K562 (cell line): ENCODE results near the gene CPTP. TPM values are rescaled to one million over a fixed set of nuclear protein-coding genes. Genes with fewer than 3 reads are reported as not detected.

Experiments used
- ARID1B ChIP-seq: fragments of 450-650 bp; IDR thresholded peaks from 2 replicates; pipeline ENCODE4 v1.6.1; 2016; ENCODE audit warnings: antibody characterized with exemption, mild to moderate bottlenecking, inconsistent platforms
- BHLHE40 ChIP-seq: IDR thresholded peaks from 2 replicates; pipeline ENCODE4 v1.6.1; 2011; ENCODE audit warnings: low read length, improper control_type of control experiment
- CAMTA2 ChIP-seq: fragments of 250-450 bp; sonication (Bioruptor Pico); conservative IDR thresholded peaks from 2 replicates; pipeline ENCODE4 v1.5.1; 2022
- CC2D1A ChIP-seq: fragments of 450-650 bp; IDR thresholded peaks from 2 replicates; pipeline ENCODE4 v1.6.1; 2017; ENCODE audit warnings: mild to moderate bottlenecking
- DPF2 ChIP-seq: fragments of 450-650 bp; IDR thresholded peaks from 2 replicates; pipeline ENCODE4 v1.6.1; 2016
- EP400 ChIP-seq: fragments of 450-650 bp; IDR thresholded peaks from 2 replicates; pipeline ENCODE4 v1.6.1; 2017; ENCODE audit warnings: antibody characterized with exemption, mild to moderate bottlenecking, moderate library complexity
- HNRNPLL ChIP-seq: fragments of 200-400 bp; formaldehyde crosslinking; IDR thresholded peaks from 2 replicates; pipeline ENCODE4 v1.6.1; 2017; ENCODE audit warnings: low read length, low read depth, mild to moderate bottlenecking; ENCODE audit not compliant: poor library complexity, severe bottlenecking
- JUND ChIP-seq, 2 experiments: IDR thresholded peaks; 2 replicates in 1 of 2; 3 replicates in 1 of 2; pipeline ENCODE4 v1.6.1; 2011; ENCODE audit warnings: borderline replicate concordance in 2 of 2, low read depth in 2 of 2, low read length in 2 of 2, improper control_type of control experiment in 1 of 2, missing biosample characterization in 1 of 2, missing genetic modification characterization in 1 of 2, missing genetic modification reagents in 1 of 2
- MCM7 ChIP-seq, 2 experiments: fragments of 450-650 bp; IDR thresholded peaks; 2 replicates each; pipeline ENCODE4 v1.6.1; 2016 to 2018
- POLR2H ChIP-seq: IDR thresholded peaks from 2 replicates; pipeline ENCODE4 v1.6.1; 2016; ENCODE audit warnings: missing genetic modification characterization, low read depth, mild to moderate bottlenecking, control low read depth, missing compliant biosample characterization, moderate library complexity
- RBM15 ChIP-seq: fragments of 200-400 bp; formaldehyde crosslinking; IDR thresholded peaks from 2 replicates; pipeline ENCODE4 v1.6.1; 2018; ENCODE audit warnings: mild to moderate bottlenecking, low read length, moderate library complexity; ENCODE audit not compliant: insufficient read depth
- SMAD1 ChIP-seq: fragments of 150-350 bp; IDR thresholded peaks from 2 replicates; pipeline ENCODE4 v1.6.1; 2014; ENCODE audit warnings: low read length, low read depth; ENCODE audit not compliant: partially characterized antibody
- SMAD4 ChIP-seq: fragments of 250-450 bp; sonication (Bioruptor Pico); conservative IDR thresholded peaks from 2 replicates; pipeline ENCODE4 v1.8.0; 2021; ENCODE audit warnings: inconsistent platforms, mild to moderate bottlenecking, moderate library complexity
- TGIF2 ChIP-seq: sonication (generic); formaldehyde crosslinking; IDR thresholded peaks from 2 replicates; pipeline ENCODE4 v1.8.1; 2022; ENCODE audit warnings: mild to moderate bottlenecking, missing genetic modification reagents, moderate library complexity
- TSC22D4 ChIP-seq: fragments of 450-650 bp; IDR thresholded peaks from 2 replicates; pipeline ENCODE4 v1.6.1; 2016; ENCODE audit warnings: missing genetic modification characterization, missing biosample characterization, control low read depth
- WHSC1 ChIP-seq: IDR thresholded peaks from one replicate; pipeline ENCODE4 v1.6.1; 2012; ENCODE audit warnings: low read length, control low read depth, inconsistent platforms
- ZEB2 ChIP-seq: fragments of 450-650 bp; IDR thresholded peaks from 2 replicates; pipeline ENCODE4 v1.6.1; 2016
- ZKSCAN3 ChIP-seq: fragments of 250-450 bp; sonication (Bioruptor Pico); IDR thresholded peaks from 2 replicates; pipeline ENCODE4 v1.4.0; 2020
- ZNF212 ChIP-seq: fragments of 450-650 bp; formaldehyde crosslinking; IDR thresholded peaks from 2 replicates; pipeline ENCODE4 v1.4.0; 2020; ENCODE audit warnings: mild to moderate bottlenecking
- ZNF347 ChIP-seq: fragments of 450-650 bp; formaldehyde crosslinking; IDR thresholded peaks from 2 replicates; pipeline ENCODE4 v1.4.0; 2020; ENCODE audit warnings: low read depth, mild to moderate bottlenecking, moderate library complexity
- ZNF583 ChIP-seq: fragments of 250-450 bp; sonication (Bioruptor Pico); IDR thresholded peaks from 2 replicates; pipeline ENCODE4 v1.4.0; 2020
- polyA plus RNA-seq, 8 experiments: library from polyadenylated mRNA; depleted of rRNA in 4 of 8; stranded (reverse) in 5 of 8; unstranded in 3 of 8; fragments of >200 nt; fragmentation: Nextera tagmentation in 2 of 8; fragmentation: Illumina TruSeq in 1 of 8; extraction: Ambion mirVana in 2 of 8; extraction: Trizol in 1 of 8; gene quantifications; 2 replicates each; pipeline versions ENCODE4 v1.2.1 to v1.2.3, GENCODE V29; 2011 to 2014; ENCODE audit warnings: inconsistent platforms in 1 of 8, missing spikeins in 1 of 8
- total RNA-seq, 7 experiments: library from RNA; depleted of rRNA in 6 of 7; stranded (reverse); fragments of >200 nt in 6 of 7; fragmentation: Illumina TruSeq in 2 of 7; extraction: Trizol in 2 of 7; gene quantifications; 2 replicates each; pipeline versions ENCODE4 v1.2.1 to v1.2.3, GENCODE V29; 2011 to 2021; ENCODE audit warnings: low replicate concordance in 1 of 7
- TF ChIP-seq, protein P1 (sequence below): fragments of 250-450 bp; sonication (Bioruptor Pico); IDR thresholded peaks from 2 replicates; pipeline ENCODE4 v1.8.0; 2021; ENCODE audit warnings: mild to moderate bottlenecking, moderate library complexity
- TF ChIP-seq, protein P2 (sequence below): fragments of 200-800 bp; sonication (Bioruptor generic); IDR thresholded peaks from 2 replicates; pipeline ENCODE4 v1.6.1; 2017; ENCODE audit warnings: missing genetic modification characterization, missing compliant biosample characterization
- TF ChIP-seq, protein P3 (sequence below): sonication (generic); formaldehyde crosslinking; IDR thresholded peaks from 2 replicates; pipeline ENCODE4 v1.8.1; 2023; ENCODE audit warnings: mild to moderate bottlenecking, missing genetic modification reagents, moderate library complexity
- TF ChIP-seq, protein P4 (sequence below), 2 experiments: IDR thresholded peaks; 2 replicates each; pipeline ENCODE4 v1.6.1; 2012; ENCODE audit warnings: improper control_type of control experiment in 2 of 2, low read depth in 2 of 2, low read length in 2 of 2, borderline replicate concordance in 1 of 2

The CPTP gene
- total and polyA plus RNA-seq, 9 of the 15 experiments (the other 6 are each of a cell fraction or from before 2014, with no cell fraction given): 0.11 to 25.8 (median 3.5) TPM

DNA sequence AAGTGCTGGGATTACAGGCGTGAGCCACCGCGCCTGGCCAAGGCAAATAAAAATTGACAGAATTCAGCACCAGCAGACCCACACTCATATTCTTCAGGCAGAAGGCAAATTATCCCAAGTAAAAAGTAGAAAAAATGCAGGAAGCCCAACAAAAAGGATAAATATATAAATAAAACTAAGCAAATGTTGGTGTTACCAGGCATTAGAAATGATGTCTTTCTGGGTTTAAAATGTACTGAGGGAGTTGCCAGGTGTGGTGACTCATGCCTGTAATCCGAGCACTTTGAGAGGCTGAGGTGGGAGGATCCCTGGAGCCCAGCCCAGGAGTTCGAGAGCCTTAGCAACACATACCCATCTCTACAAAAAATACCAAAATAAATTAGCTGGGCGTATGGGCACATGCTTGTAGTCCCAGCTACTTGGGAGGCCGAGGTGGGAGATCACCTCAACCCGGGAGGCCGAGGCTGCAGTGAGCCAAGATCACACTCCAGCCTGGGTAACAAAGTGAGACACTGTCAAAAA is 6.4 kb upstream of the CPTP start (continued):
- TF ChIP-seq JUND (IDR thresholded peaks at IDR 0.05; ENCODE audit: borderline replicate concordance, low read depth, low read length) (peak; percentile 98), JUND (tag; IDR thresholded peaks at IDR 0.05; ENCODE audit: borderline replicate concordance, low read depth, low read length) (peak; percentile 95), ZKSCAN3 (CRISPR knock-in tag) (no peak), SMAD4 (CRISPR knock-in tag) (0 out of 2 replicates have a peak, but pooled peaks have one; percentile 4), SMAD1 (no peak), ZNF347 (CRISPR knock-in tag) (no peak), DPF2 (peak; percentile 85), MCM7 (IDR thresholded peaks at IDR 0.05) (no peak), TGIF2 (no peak), BHLHE40 (0 out of 2 replicates have a peak, but pooled peaks have one; percentile 35), ARID1B (peak; percentile 72), ZEB2 (0 out of 2 replicates have a peak, but pooled peaks have one; percentile 35), HNRNPLL (no peak), CC2D1A (no peak), POLR2H (tag) (no peak; the same call in 1 of the 2 replicates), ZNF212 (CRISPR knock-in tag) (no peak), TSC22D4 (tag) (no peak), WHSC1 (no peak), ZNF583 (CRISPR knock-in tag) (no peak), CAMTA2 (CRISPR knock-in tag) (no peak), RBM15 (no peak), EP400 (no peak)
- TF ChIP-seq, protein P1, sequence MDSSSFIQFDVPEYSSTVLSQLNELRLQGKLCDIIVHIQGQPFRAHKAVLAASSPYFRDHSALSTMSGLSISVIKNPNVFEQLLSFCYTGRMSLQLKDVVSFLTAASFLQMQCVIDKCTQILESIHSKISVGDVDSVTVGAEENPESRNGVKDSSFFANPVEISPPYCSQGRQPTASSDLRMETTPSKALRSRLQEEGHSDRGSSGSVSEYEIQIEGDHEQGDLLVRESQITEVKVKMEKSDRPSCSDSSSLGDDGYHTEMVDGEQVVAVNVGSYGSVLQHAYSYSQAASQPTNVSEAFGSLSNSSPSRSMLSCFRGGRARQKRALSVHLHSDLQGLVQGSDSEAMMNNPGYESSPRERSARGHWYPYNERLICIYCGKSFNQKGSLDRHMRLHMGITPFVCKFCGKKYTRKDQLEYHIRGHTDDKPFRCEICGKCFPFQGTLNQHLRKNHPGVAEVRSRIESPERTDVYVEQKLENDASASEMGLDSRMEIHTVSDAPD (CRISPR knock-in tag): no peak
- TF ChIP-seq, protein P2, sequence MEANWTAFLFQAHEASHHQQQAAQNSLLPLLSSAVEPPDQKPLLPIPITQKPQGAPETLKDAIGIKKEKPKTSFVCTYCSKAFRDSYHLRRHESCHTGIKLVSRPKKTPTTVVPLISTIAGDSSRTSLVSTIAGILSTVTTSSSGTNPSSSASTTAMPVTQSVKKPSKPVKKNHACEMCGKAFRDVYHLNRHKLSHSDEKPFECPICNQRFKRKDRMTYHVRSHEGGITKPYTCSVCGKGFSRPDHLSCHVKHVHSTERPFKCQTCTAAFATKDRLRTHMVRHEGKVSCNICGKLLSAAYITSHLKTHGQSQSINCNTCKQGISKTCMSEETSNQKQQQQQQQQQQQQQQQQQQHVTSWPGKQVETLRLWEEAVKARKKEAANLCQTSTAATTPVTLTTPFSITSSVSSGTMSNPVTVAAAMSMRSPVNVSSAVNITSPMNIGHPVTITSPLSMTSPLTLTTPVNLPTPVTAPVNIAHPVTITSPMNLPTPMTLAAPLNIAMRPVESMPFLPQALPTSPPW (CRISPR knock-in tag): peak; percentile 28; the same call in 1 of the 2 replicates
- TF ChIP-seq, protein P3, sequence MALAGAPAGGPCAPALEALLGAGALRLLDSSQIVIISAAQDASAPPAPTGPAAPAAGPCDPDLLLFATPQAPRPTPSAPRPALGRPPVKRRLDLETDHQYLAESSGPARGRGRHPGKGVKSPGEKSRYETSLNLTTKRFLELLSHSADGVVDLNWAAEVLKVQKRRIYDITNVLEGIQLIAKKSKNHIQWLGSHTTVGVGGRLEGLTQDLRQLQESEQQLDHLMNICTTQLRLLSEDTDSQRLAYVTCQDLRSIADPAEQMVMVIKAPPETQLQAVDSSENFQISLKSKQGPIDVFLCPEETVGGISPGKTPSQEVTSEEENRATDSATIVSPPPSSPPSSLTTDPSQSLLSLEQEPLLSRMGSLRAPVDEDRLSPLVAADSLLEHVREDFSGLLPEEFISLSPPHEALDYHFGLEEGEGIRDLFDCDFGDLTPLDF (CRISPR knock-in tag): no peak
- TF ChIP-seq, protein P4, sequence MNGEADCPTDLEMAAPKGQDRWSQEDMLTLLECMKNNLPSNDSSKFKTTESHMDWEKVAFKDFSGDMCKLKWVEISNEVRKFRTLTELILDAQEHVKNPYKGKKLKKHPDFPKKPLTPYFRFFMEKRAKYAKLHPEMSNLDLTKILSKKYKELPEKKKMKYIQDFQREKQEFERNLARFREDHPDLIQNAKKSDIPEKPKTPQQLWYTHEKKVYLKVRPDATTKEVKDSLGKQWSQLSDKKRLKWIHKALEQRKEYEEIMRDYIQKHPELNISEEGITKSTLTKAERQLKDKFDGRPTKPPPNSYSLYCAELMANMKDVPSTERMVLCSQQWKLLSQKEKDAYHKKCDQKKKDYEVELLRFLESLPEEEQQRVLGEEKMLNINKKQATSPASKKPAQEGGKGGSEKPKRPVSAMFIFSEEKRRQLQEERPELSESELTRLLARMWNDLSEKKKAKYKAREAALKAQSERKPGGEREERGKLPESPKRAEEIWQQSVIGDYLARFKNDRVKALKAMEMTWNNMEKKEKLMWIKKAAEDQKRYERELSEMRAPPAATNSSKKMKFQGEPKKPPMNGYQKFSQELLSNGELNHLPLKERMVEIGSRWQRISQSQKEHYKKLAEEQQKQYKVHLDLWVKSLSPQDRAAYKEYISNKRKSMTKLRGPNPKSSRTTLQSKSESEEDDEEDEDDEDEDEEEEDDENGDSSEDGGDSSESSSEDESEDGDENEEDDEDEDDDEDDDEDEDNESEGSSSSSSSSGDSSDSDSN (IDR thresholded peaks at IDR 0.05; ENCODE audit: borderline replicate concordance in 1 of 2, low read depth in 2 of 2, low read length in 2 of 2): no peak
